Measurements from ENCODE around the gene STARD5. TPM values are rescaled to one million over a fixed set of nuclear protein-coding genes. Genes with fewer than 3 reads are reported as not detected.

STARD5 gene
- total RNA-seq, 1 donor from 2014 or later, result 3.3 TPM

DNA sequence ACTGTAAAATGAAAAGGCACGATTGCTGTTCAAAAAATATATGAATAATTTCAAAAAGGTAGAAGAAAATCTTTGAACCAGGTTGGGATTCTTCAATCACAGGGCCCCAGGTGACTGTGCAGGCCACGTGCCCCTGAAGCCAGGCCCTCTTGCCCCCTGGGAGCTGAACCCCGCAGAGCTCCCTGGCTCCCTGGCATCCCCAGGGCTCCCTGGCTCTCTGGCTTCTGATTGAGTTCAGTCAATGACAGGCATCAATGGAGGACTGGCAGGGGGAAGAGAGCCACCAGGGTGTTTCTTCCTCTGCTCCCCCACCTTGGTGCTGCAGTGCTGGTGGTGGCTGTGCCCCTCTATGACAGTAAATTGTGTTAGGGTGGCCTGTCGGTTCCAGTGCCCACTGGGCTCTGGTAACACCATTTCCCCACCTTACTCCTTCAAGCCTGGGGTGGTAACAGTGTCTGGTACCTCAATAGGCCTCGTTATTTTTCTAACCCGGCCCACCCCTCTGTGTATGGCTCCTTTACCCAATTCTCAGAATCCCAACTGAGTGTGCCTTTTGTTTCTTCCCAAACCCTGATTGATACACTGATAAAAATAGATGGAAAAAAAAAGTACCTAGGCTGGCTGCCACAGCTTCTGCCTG lies 62.6 kb downstream of the STARD5 start:
- FAIRE-seq (no peak), DNase-seq (ENCODE audit: low spot score in 2 of 2) (no peak)

- DNase-seq (ENCODE audit: low spot score in 2 of 2) (no peak), FAIRE-seq (no peak)
These were observed 64.1 kb downstream of the STARD5 start for GRCh38 chr15:81259760-81260298.

Other genes with a start within 250 kb of the STARD5 start
- gene CFAP161, start 189.9 kb downstream of the STARD5 start, total RNA-seq, result 6.9 TPM
- gene IL16, start 127.3 kb downstream of the STARD5 start, total RNA-seq, result 0.82 TPM
- gene TMC3, start 50.1 kb upstream of the STARD5 start, total RNA-seq, result under 0.01 TPM